GM23338 (cell line): Measurements from ENCODE around the gene CCDC63. TPM values are rescaled to one million over a fixed set of nuclear protein-coding genes. Genes with fewer than 3 reads are reported as not detected.

Source experiments
- ATAC-seq: fragments of 200-7000 bp; cut with Tn5 transposase; 3 replicates; pipeline ENCODE4 v1.9.1; 2020
- DNase-seq: peaks from one replicate; pipeline ENCODE4 v3.0.0-alpha.2; 2015; ENCODE audit warnings: low spot score
- H2AFZ ChIP-seq: fragments of 200-600 bp; sonication (generic); 2 replicates; pipeline ENCODE4 v1.8.0; 2016; ENCODE audit warnings: antibody characterized with exemption, mild to moderate bottlenecking, moderate library complexity
- H3F3A ChIP-seq: fragments of 200-600 bp; sonication (generic); replicated peaks from 2 replicates; pipeline ENCODE4 v1.8.0; 2017; ENCODE audit warnings: antibody characterized with exemption, mixed run types, low read depth
- H3K27ac ChIP-seq: fragments of 200-600 bp; sonication (generic); 2 replicates; pipeline ENCODE4 v1.6.1; 2016; ENCODE audit warnings: low read depth
- H3K27me3 ChIP-seq: fragments of 200-600 bp; sonication (generic); 2 replicates; pipeline ENCODE4 v1.8.0; 2016; ENCODE audit warnings: mild to moderate bottlenecking, mixed run types, moderate library complexity; ENCODE audit not compliant: insufficient read depth
- H3K36me3 ChIP-seq: fragments of 200-600 bp; sonication (generic); 2 replicates; pipeline ENCODE4 v1.8.0; 2016; ENCODE audit warnings: mild to moderate bottlenecking; ENCODE audit not compliant: insufficient read depth
- H3K4me1 ChIP-seq: fragments of 200-600 bp; sonication (generic); 2 replicates; pipeline ENCODE4 v1.8.0; 2016; ENCODE audit warnings: mild to moderate bottlenecking, moderate library complexity; ENCODE audit not compliant: insufficient read depth
- H3K4me2 ChIP-seq: fragments of 200-600 bp; sonication (generic); 2 replicates; pipeline ENCODE4 v1.7.1; 2017; ENCODE audit warnings: mixed run types
- H3K4me3 ChIP-seq: fragments of 200-600 bp; sonication (generic); 2 replicates; pipeline ENCODE4 v1.6.1; 2016; ENCODE audit warnings: mixed run types
- H3K79me2 ChIP-seq: fragments of 200-600 bp; sonication (generic); replicated peaks from 2 replicates; pipeline ENCODE4 v1.8.0; 2017; ENCODE audit warnings: mild to moderate bottlenecking; ENCODE audit not compliant: insufficient read depth
- H3K9me2 ChIP-seq: fragments of 200-600 bp; sonication (generic); 2 replicates; pipeline ENCODE4 v1.8.0; 2017; ENCODE audit not compliant: insufficient read depth
- H4K20me1 ChIP-seq: fragments of 200-600 bp; sonication (generic); replicated peaks from 2 replicates; pipeline ENCODE4 v1.8.0; 2017; ENCODE audit warnings: mild to moderate bottlenecking; ENCODE audit not compliant: insufficient read depth
- H3K27ac Mint-ChIP-seq: 2 replicates; pipeline ENCODE4 v1.8.0; 2020; ENCODE audit warnings: inconsistent platforms, mild to moderate bottlenecking, moderate library complexity, mixed read lengths
- H3K27me3 Mint-ChIP-seq: 3 replicates; pipeline ENCODE4 v1.8.0; 2022; ENCODE audit warnings: low read depth, mild to moderate bottlenecking, moderate library complexity, mixed read lengths, inconsistent platforms; ENCODE audit not compliant: insufficient read depth, poor library complexity
- H3K36me3 Mint-ChIP-seq: 3 replicates; pipeline ENCODE4 v1.8.0; 2021; ENCODE audit warnings: low read depth, mild to moderate bottlenecking, inconsistent platforms, moderate library complexity, mixed read lengths
- H3K4me1 Mint-ChIP-seq: 3 replicates; pipeline ENCODE4 v1.8.0; 2020; ENCODE audit warnings: mild to moderate bottlenecking, inconsistent platforms, mixed read lengths
- H3K4me3 Mint-ChIP-seq: 3 replicates; pipeline ENCODE4 v1.8.0; 2021; ENCODE audit warnings: moderate library complexity, mild to moderate bottlenecking, inconsistent platforms, mixed read lengths
- H3K9me3 Mint-ChIP-seq: 3 replicates; pipeline ENCODE4 v1.8.0; 2020; ENCODE audit warnings: moderate library complexity, mild to moderate bottlenecking, inconsistent platforms, mixed read lengths
- CREB1 ChIP-seq: fragments of 250-450 bp; sonication (Bioruptor Pico); IDR thresholded peaks from 2 replicates; pipeline ENCODE4 v1.5.0; 2020; ENCODE audit warnings: low read depth, mild to moderate bottlenecking, moderate library complexity
- CTCF ChIP-seq, 2 experiments: fragments of 200-600 bp in 1 of 2; sonication (generic) in 1 of 2; conservative IDR thresholded peaks; 2 replicates each; pipeline versions ENCODE4 v1.5.1 to v1.6.1; 2016 to 2017; ENCODE audit warnings: antibody characterized with exemption in 2 of 2, low read depth in 2 of 2, mild to moderate bottlenecking in 2 of 2, moderate library complexity in 1 of 2
- ETS1 ChIP-seq: IDR thresholded peaks from 2 replicates; pipeline ENCODE4 v1.6.1; 2016; ENCODE audit warnings: antibody characterized with exemption
- EZH2 ChIP-seq: fragments of 200-600 bp; sonication (generic); IDR thresholded peaks from one replicate; pipeline ENCODE4 v1.8.0; 2017; ENCODE audit warnings: antibody characterized with exemption, mild to moderate bottlenecking, low read depth; ENCODE audit not compliant: unreplicated experiment
- EZH2phosphoT487 ChIP-seq: fragments of 200-600 bp; sonication (generic); IDR thresholded peaks from one replicate; pipeline ENCODE4 v1.8.1; 2018; ENCODE audit warnings: antibody characterized with exemption; ENCODE audit not compliant: unreplicated experiment
- JUNB ChIP-seq: IDR thresholded peaks from one replicate; pipeline ENCODE4 v1.6.1; 2016; ENCODE audit warnings: antibody characterized with exemption; ENCODE audit not compliant: unreplicated experiment
- NANOG ChIP-seq: IDR thresholded peaks from 2 replicates; pipeline ENCODE4 v1.6.1; 2016; ENCODE audit warnings: antibody characterized with exemption, borderline replicate concordance
- POLR2AphosphoS5 ChIP-seq: IDR thresholded peaks from 2 replicates; pipeline ENCODE4 v1.6.1; 2016; ENCODE audit warnings: antibody characterized with exemption, low read depth
- REST ChIP-seq: IDR thresholded peaks from one replicate; pipeline ENCODE4 v1.6.1; 2018; ENCODE audit warnings: antibody characterized with exemption; ENCODE audit not compliant: unreplicated experiment
- STAT1 ChIP-seq: IDR thresholded peaks from one replicate; pipeline ENCODE4 v1.6.1; 2016; ENCODE audit warnings: antibody characterized with exemption; ENCODE audit not compliant: unreplicated experiment
- ZNF114 ChIP-seq: fragments of 250-450 bp; sonication (Bioruptor Pico); IDR thresholded peaks from 2 replicates; pipeline ENCODE4 v1.5.0; 2020; ENCODE audit warnings: mild to moderate bottlenecking, moderate library complexity
- ZNF331 ChIP-seq: fragments of 250-450 bp; sonication (Bioruptor Pico); IDR thresholded peaks from 2 replicates; pipeline ENCODE4 v1.5.0; 2020; ENCODE audit warnings: low read depth, mild to moderate bottlenecking, moderate library complexity
- ZNF462 ChIP-seq: fragments of 250-450 bp; sonication (Bioruptor Pico); IDR thresholded peaks from 2 replicates; pipeline ENCODE4 v1.5.0; 2020; ENCODE audit warnings: mild to moderate bottlenecking, moderate library complexity
- polyA plus RNA-seq: library from polyadenylated mRNA; unstranded; fragments of >200 nt; fragmentation: Nextera tagmentation; extraction: Ambion mirVana; gene quantifications from 2 replicates; pipeline ENCODE4 v1.2.1, GENCODE V29; 2016
- total RNA-seq: library from RNA; depleted of rRNA; stranded (reverse); fragments of >200 nt; shearing (Covaris generic); gene quantifications from 2 replicates; pipeline ENCODE4 v1.2.3, GENCODE V29; 2014

CCDC63 gene
- total and polyA plus RNA-seq, 2 experiments from 2014 or later = 1.8 TPM; not detected in 1

- peak; percentile 96 for DNase-seq
- H3K36me3 ChIP-seq = no peaks in the 10 kb centered on the region
These were observed 90.4 kb downstream of the CCDC63 start for GRCh38 chr12:110937104-110937641.

More at GRCh38 chr12:110937104-110937641, 90.4 kb downstream of the CCDC63 start:
- Mint-ChIP-seq H3K9me3 (peaks cover 5% of the 10 kb centered on the region; the same call in 2 of the 3 replicates), H3K4me1 (peaks cover 42% of the 10 kb centered on the region), H3K27ac (peak overlapping the region; percentile 84), H3K4me3 (peak overlapping the region; percentile 75), H3K27me3 (peaks cover 12% of the 10 kb centered on the region), H3K36me3 (peaks cover 16% of the 10 kb centered on the region)
- peak overlapping the region; percentile 41 for H3K27ac ChIP-seq
- H3K4me2 ChIP-seq = peak overlapping the region; percentile 31; the same call in 1 of the 2 replicates
- H3K9me2 ChIP-seq = 0 out of 2 replicates have a peak, but pooled peaks cover 5% of the 10 kb centered on the region
- no peaks in the 10 kb centered on the region for H3K27me3 ChIP-seq
- TF ChIP-seq EZH2phosphoT487 = no peak
- no peak for TF ChIP-seq ZNF462 (CRISPR knock-in tag)
- no peak for TF ChIP-seq CREB1 (CRISPR knock-in tag)
- TF ChIP-seq REST = no peak
- no peak; the same call in 1 of the 2 replicates for TF ChIP-seq ETS1
- TF ChIP-seq NANOG = 0 out of 2 replicates have a peak, but pooled peaks have one; percentile 27
- no peak; the same call in 1 of the 2 replicates for TF ChIP-seq POLR2AphosphoS5
- no peak for TF ChIP-seq STAT1
- TF ChIP-seq ZNF114 (CRISPR knock-in tag) = no peak
- TF ChIP-seq JUNB = no peak
- no peak for TF ChIP-seq ZNF331
- TF ChIP-seq CTCF (conservative IDR thresholded peaks at IDR 0.05; ENCODE audit: low read depth in 2 of 2) = peak; percentile 96
- TF ChIP-seq EZH2 = no peak
- no peaks in the 10 kb centered on the region for H3F3A ChIP-seq
- H3K4me1 ChIP-seq = peaks cover 20% of the 10 kb centered on the region
- no peaks in the 10 kb centered on the region for H4K20me1 ChIP-seq
- ATAC-seq = peak; percentile 80
- H3K79me2 ChIP-seq = no peaks in the 10 kb centered on the region
- H2AFZ ChIP-seq = no peak overlapping the region
- H3K4me3 ChIP-seq = peak overlapping the region; percentile 29
